Activated T-helper 1 cell treated with Interleukin-2 at 50 U/mL for 16 hours (primary cell): ENCODE data around the gene TGM6.

Experiments
- DNase-seq: peaks from one replicate; pipeline ENCODE4 v3.0.0-alpha.2; 2020; ENCODE audit warnings: low read depth

The TGM6 gene

GRCh38 chr20:2458919-2459499 lies 78.3 kb downstream of the TGM6 start:
- DNase-seq: no peak

DNA sequence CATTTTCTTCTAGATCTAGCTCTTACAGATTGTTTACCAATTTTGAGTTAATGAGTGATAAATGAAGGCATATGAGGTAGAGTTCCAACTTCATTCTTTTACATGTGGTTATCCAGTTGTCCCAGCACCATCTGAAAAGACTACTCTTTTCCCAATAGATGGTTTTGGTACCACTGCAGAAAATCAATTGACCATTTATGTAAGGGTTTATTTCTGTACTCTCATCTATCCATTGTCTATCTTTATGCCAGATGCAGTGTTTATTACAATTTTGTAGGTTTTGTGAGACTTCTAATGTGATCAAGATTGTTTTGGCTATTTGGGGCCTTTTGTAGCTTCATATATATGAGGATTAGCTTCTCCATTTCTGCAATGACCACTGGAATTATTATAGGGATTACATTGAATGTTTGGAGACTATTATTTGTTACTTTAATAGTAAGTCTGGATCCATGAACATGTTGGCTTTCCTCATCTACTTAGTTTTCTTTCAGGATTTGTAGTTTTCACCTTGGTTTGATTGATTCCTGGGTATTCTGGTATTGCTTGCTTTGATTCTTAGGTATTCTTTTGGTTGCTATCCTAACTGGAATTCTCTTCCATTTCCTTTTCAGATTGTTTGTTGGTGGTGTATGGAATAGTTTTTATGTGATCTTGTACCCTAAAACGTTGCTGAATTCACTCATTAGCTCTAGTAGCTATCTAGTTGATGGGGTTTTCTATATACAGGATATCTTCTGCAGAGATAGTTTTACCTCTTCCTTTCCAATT lies 79.5 kb downstream of the TGM6 start:
- DNase-seq: no peak

- no peak for DNase-seq
Measured at GRCh38 chr20:2460752-2461424, 80.2 kb downstream of the TGM6 start.

DNA sequence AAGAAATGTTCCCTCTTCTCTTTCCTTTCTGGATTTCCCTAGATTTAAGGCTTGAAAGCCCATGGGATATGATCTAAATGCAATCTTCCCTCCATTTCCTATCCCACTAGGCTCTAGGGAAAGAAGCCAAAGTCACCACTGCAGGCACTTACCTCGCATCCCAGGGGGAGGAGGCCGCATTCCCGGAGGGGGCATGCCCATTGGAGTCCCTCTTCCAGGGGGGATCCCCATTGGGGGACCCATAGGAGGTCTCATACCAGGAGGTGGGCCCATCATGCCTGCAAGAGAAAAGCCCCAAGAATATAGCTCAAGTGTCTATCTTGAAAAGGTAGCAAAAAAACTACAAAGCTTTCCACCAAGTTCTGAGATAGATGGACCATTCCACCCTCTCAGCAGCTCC lies 81.8 kb downstream of the TGM6 start:
- DNase-seq: no peak

DNA sequence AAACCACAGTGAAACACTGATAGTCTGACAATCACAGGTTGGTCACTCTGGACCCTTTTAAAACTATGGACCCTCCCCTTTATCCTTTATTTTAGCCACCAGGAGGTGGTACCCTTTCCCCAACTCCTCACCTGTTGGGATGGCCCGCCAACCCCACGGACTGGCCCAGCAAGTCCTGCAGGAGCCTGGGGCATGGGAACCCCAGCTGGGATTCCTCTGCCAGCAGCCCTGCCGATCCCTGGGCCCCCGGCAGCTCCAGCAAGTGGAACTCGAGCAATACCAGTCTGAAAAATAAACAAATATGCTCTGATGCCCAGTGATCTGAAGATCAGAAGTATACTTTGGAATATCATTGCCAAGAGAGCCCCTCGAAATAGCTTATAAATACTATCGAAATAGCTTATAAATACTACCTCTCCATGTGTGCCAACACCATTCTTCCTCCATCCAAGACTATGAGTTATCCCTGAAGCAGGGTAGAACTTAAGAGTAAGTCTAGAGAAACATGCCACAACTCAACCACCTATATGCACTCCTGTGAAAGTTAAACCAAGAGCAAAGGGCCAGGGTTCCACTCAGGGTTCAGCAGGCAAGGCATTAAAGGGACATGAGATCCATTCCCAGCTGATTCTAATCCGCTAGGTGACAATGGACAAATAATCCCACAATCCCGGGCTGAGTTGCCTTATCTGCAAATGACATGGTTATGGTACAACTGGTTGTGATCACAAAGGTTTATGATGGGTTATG lies 83.1 kb downstream of the TGM6 start:
- DNase-seq: no peak

- no peak for DNase-seq
Measured at GRCh38 chr20:2465100-2465499, 84.4 kb downstream of the TGM6 start.

DNA sequence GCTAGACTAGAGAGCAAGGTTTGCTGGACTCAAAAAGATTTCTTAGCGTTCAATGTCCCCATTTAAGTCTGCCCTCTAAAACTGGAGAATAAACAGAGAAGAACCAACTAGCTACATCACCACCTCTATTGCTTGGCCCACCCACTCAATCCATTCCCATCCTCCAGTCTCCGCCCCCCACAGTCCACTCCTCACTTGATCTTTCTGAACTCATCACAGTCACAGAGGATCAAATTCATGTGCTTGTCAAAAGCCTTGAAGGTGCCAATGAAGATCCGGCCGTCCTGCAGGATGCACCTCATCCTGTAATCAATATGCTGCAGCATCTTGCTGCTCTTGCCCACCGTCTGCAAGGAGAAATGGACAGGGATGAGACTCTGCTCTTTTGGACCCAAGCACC lies 86.7 kb downstream of the TGM6 start:
- no peak for DNase-seq

GRCh38 chr20:2468581-2469407 lies 88.1 kb downstream of the TGM6 start:
- DNase-seq: no peak

DNA sequence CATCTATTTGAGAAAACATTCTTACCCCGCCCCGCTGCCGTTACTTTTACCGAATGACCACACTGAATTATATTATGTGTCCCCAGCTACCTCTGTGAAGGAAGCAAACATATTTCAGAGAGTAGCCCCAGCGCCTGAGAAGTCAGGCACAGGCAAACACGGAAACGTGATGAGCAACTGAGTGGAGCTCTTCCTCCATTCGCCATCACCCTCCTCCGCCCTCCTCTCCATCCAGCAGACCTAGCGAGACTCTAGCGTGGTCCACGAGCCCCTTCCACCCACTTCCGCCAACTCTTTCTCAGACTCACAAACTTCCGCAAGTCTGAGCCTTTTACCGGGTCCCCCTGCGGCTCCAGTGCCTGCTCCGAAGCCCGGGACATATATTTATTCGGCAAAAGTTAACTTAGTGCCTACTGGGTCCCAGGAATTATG lies 89.3 kb downstream of the TGM6 start:
- peak; percentile 49 for DNase-seq

DNA sequence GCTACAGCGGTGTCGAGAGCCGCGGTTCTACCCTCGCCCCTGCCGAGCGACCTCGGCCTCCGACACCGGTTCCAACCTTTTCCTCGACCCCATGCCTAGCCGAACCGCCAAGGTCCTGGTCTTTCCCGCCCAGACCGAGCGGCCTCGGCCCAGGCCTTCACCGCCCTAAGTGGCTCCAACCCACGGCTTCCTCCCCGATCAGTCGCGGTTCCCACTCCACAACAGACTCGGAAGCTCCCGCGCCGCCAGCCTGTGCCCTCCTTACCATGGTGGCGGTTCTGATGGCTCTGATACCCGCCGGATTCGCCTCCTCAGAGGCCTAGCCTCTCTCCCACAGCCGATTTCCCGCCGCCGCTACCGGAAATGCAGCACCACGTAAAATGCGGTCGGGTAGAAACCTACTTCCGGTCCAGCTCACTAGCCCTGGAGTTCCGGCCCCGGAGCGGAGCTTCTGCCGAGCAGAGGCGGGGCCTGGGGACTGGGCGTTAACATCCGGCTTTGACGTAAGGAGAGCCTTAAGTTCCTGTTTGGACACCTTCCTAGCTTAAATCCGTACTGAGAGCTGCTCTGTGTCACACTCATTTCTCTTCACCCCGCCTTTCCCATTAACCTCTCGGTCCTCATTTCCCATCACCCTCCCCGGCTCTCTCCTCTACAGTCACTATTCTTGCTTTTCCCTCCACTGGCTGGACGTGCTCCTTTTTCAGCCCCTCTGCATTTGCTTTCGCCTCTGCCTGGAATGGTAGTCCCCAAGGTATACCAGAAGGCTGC lies 89.9 kb downstream of the TGM6 start, which contains the start of gene SNRPB:
Gene SNRPB, minus strand, starts transcription at position 367 of the 771 bp plus-strand sequence. Its CDS starts 99 bp downstream, at position 268.
- peak; percentile 93 for DNase-seq

DNA sequence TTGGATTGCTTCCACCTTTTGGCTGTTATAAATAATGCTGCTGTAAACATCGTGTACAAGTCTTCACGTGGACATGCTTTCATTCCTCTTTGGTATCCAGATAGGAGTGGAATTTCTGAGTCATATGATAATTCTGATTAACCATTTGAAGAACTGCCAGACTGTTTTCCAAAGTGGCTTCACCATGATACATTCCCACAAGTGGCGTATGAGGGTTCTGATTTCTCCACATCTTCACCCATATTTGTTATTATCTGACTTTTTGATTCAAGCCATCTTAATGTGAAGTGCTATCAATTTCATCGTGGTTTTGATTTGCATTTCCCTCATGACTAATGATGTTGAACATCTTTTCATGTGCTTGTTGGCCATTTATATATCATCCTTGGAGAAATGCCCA lies 92.8 kb downstream of the TGM6 start:
- no peak for DNase-seq

DNA sequence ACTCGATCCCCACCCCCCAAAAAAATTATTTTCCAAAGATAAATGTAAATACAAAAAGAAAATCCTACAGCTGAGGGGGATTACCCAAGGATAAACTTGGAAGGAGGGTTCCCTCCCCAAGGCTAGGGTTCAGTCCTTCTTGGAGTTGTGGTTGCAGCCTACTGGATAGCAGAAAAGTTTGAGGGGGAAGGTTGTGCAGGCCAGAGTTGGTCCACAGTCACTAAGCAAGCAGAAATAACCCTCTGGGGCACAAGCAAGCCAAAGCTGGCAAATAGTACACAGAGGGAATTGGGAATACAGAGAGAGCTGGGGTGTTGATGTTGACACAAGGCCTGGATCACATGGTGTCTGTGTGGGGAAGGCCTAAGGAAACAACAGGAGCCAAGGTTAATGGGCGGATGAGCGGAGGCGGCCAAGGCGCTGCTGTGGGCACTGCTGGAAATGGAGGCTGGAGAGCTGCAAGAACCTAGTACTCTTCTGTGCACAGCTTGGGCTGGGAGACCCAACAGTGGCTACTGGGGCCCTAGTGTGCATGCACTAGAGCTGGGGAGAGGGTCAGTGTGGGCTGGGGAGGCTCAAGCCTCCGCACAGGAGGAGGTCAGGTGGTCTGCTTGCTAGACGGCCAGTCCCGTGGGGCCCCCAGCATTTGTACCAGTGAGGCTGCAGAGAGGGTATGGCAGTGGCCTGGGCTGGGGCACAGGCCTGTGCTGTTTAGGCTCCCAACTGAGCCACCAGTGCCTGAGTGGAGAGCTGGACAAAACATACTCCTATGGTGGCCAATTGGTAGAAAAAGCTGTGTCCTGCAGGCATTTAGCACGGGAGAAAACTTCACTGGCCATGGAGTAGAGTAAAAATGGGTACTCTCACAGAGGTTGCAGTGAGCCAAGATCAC lies 95.4 kb downstream of the TGM6 start:
- no peak for DNase-seq

DNA sequence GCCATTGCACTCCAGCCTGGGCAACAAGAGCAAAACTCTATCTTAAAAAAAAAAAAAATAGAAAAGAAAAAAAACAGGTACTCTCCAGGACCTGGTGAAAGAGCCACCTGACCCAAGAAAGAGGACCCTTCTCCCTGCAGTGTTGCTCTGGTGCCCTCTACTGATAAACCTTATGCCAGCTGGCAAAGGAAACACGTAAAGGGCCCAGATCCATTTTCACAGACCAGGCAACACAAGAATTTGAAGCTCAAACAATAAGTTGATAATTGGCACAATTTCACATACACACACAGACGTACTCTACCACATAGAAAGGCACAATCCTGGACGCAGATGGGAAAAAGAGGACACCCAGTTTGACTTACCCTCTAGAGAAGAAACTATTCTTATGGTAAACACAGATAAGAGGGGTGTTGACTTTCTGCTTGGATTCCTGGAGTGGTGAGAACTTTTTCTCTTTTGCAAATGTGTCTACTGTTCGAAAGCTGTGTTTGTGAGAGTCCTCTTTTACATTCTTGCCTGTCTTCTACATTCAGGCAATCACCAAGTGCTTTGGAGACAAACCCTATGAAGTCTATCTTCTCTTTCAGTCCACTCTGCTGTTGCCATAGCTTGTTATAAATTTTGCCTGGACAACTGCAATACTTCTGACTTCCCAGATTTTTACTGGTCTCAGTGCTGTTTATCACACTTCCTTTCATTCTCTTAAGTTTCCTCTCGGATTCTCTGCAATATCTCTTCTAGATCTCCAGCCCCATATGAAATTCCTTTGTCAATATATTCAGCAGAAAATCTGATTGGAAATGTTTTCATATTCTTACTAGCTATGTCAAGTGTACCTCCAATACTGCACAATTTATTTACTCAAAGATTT lies 96.3 kb downstream of the TGM6 start:
- no peak for DNase-seq

GRCh38 chr20:2480381-2480780 lies 99.7 kb downstream of the TGM6 start:
- DNase-seq: no peak
